Caco-2 (cell line): ENCODE measurements around the gene DSCAML1. TPM values are rescaled to one million over a fixed set of nuclear protein-coding genes. Genes with fewer than 3 reads are reported as not detected.

Experiments used
- BruUV-seq: library from RNA; stranded (reverse); fragments of 400-500 nt; replicated peaks from 2 replicates; lab custom pipeline; 2021; lab: Mats Ljungman, UMichigan
- CTCF ChIA-PET: fragments of 300-600 bp; sonication (Branson Sonifier 250); formaldehyde crosslinking; loops from one replicate; lab custom pipeline; 2022; ENCODE audit warnings: antibody characterized with exemption; lab: Charles Lee
- POLR2A ChIA-PET: fragments of 300-600 bp; sonication (Branson Sonifier 250); formaldehyde crosslinking; loops from one replicate; lab custom pipeline; 2022; ENCODE audit warnings: antibody characterized with exemption; lab: Charles Lee
- DNase-seq, 2 experiments: peaks; one replicate each; pipeline versions ENCODE4 v3.0.0 to v3.0.0-alpha.2; 2020 to 2022
- H3K27me3 ChIP-seq: replicated peaks from 2 replicates; pipeline ENCODE4 v1.6.0; 2011; ENCODE audit warnings: low read length; ENCODE audit not compliant: control insufficient read depth, insufficient read depth
- H3K36me3 ChIP-seq: 2 replicates; pipeline ENCODE4 v1.5.1; 2011; ENCODE audit warnings: low read length; ENCODE audit not compliant: control insufficient read depth, insufficient read depth
- H3K4me1 ChIP-seq: fragments of 250-450 bp; sonication (Bioruptor Pico); 2 replicates; pipeline ENCODE4 v1.5.1; 2020; ENCODE audit warnings: mild to moderate bottlenecking
- H3K4me3 ChIP-seq: 2 replicates; pipeline ENCODE4 v1.5.1; 2011; ENCODE audit warnings: low read depth, mild to moderate bottlenecking, control low read depth, low read length
- H3K9me3 ChIP-seq: fragments of 250-450 bp; sonication (Bioruptor Pico); 2 replicates; pipeline ENCODE4 v1.5.1; 2020; ENCODE audit warnings: mild to moderate bottlenecking, moderate library complexity
- H3K27ac Mint-ChIP-seq: one replicate; pipeline ENCODE4 v1.8.0; 2022; ENCODE audit warnings: mixed read lengths; ENCODE audit not compliant: unreplicated experiment
- H3K27me3 Mint-ChIP-seq: one replicate; pipeline ENCODE4 v1.8.0; 2022; ENCODE audit warnings: mixed read lengths; ENCODE audit not compliant: insufficient read depth, unreplicated experiment
- H3K36me3 Mint-ChIP-seq: one replicate; pipeline ENCODE4 v1.8.0; 2022; ENCODE audit warnings: mild to moderate bottlenecking, mixed read lengths; ENCODE audit not compliant: insufficient read depth, unreplicated experiment
- H3K4me1 Mint-ChIP-seq: one replicate; pipeline ENCODE4 v1.8.0; 2022; ENCODE audit warnings: low read depth, mixed read lengths; ENCODE audit not compliant: unreplicated experiment
- H3K4me3 Mint-ChIP-seq: one replicate; pipeline ENCODE4 v1.8.0; 2022; ENCODE audit warnings: mild to moderate bottlenecking, moderate library complexity, mixed read lengths; ENCODE audit not compliant: unreplicated experiment
- H3K9me3 Mint-ChIP-seq: one replicate; pipeline ENCODE4 v1.8.0; 2022; ENCODE audit warnings: mixed read lengths; ENCODE audit not compliant: unreplicated experiment
- intact Hi-C: fragments of 100-400 bp; cut with micrococcal nuclease; formaldehyde crosslinking; loops from one replicate; pipeline ENCODE4 v1.10.0; 2022; ENCODE audit not compliant: unreplicated experiment
- total RNA-seq: library from RNA; stranded (reverse); gene quantifications from 2 replicates; pipeline ENCODE4 v1.2.3, GENCODE V29; 2022
- TF ChIP-seq, protein P1 (sequence below), 2 experiments: fragments of 200-600 bp in 1 of 2; IDR thresholded peaks; 1 replicate in 1 of 2; 2 replicates in 1 of 2; pipeline versions ENCODE4 v1.5.1 to v1.8.0; 2011 to 2022; ENCODE audit warnings: antibody characterized with exemption in 1 of 2, control low read depth in 1 of 2, inconsistent platforms in 1 of 2, low read depth in 1 of 2, low read length in 1 of 2, mild to moderate bottlenecking in 1 of 2, moderate library complexity in 1 of 2; ENCODE audit not compliant: insufficient read depth in 1 of 2, severe bottlenecking in 1 of 2, unreplicated experiment in 1 of 2

The DSCAML1 gene
- total RNA-seq, 1 experiment from 2014 or later, result not detected

DNA sequence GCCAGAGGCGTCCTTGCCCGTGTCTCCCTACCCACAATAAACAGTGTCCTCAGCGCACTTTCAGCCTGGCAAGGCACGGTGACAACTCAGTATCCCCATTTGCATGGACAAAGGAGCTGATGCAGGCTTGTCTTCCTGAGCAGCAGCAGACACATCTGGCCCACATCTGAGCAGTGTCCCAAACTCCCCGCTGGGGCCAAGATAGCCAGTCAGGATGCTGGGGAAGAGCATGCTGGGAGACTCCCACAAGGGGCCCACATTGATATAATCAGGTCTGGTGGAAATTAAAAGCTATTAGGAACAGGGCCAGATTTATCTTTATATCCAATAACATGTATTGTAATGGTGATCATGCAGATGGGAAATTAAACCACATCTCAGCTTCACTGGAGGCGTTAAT is 24.7 kb downstream of the DSCAML1 start:
- TF ChIP-seq, protein P1, sequence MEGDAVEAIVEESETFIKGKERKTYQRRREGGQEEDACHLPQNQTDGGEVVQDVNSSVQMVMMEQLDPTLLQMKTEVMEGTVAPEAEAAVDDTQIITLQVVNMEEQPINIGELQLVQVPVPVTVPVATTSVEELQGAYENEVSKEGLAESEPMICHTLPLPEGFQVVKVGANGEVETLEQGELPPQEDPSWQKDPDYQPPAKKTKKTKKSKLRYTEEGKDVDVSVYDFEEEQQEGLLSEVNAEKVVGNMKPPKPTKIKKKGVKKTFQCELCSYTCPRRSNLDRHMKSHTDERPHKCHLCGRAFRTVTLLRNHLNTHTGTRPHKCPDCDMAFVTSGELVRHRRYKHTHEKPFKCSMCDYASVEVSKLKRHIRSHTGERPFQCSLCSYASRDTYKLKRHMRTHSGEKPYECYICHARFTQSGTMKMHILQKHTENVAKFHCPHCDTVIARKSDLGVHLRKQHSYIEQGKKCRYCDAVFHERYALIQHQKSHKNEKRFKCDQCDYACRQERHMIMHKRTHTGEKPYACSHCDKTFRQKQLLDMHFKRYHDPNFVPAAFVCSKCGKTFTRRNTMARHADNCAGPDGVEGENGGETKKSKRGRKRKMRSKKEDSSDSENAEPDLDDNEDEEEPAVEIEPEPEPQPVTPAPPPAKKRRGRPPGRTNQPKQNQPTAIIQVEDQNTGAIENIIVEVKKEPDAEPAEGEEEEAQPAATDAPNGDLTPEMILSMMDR (IDR thresholded peaks at IDR 0.05; ENCODE audit: insufficient read depth in 1 of 2, low read depth in 1 of 2, low read length in 1 of 2, severe bottlenecking in 1 of 2, unreplicated experiment in 1 of 2), result no peak
- ChIA-PET CTCF (interaction anchor here (0.8 kb wide), 1 partner anchor 37 kb away, joined by 4 read pairs; no protein-coding TSS in a partner anchor), POLR2A (no interaction called here)
- Mint-ChIP-seq H3K4me1 (no peaks in the 10 kb centered on the region), H3K4me3 (no peak overlapping the region), H3K36me3 (no peaks in the 10 kb centered on the region), H3K27me3 (peaks cover 14% of the 10 kb centered on the region), H3K27ac (no peak overlapping the region), H3K9me3 (no peaks in the 10 kb centered on the region)
- H3K4me3 ChIP-seq, result no peak overlapping the region
- no peaks in the 10 kb centered on the region for H3K9me3 ChIP-seq
- no peaks in the 10 kb centered on the region for H3K27me3 ChIP-seq
- H3K4me1 ChIP-seq, result no peaks in the 10 kb centered on the region
- intact Hi-C loops, result no loop called here
- H3K36me3 ChIP-seq, result no peaks in the 10 kb centered on the region
- no TSS peak for BruUV-seq
- no peak for DNase-seq

DNA sequence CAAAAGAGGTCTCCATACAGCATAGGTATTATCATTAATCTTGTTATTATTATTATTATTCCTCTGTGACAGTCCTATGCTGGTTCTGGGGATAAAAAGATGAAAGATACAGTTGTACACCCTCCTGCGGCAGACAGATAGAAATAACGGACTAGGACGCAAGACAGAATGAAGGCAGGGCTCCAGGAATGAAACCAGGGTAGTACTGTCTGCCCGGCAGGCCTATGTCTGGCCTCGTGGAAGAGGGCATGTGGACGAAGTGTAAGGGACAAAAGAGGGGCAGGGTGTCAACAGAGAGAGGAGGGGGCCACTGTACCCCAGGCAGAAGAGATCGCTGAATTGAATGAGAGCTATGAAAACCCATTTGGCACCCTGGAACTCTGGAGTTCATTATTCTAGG is 25.2 kb downstream of the DSCAML1 start:
- H3K27me3 ChIP-seq, result no peaks in the 10 kb centered on the region
- no peaks in the 10 kb centered on the region for H3K36me3 Mint-ChIP-seq
- H3K4me1 Mint-ChIP-seq, result no peaks in the 10 kb centered on the region
- no peaks in the 10 kb centered on the region for H3K9me3 ChIP-seq
- H3K4me1 ChIP-seq, result no peaks in the 10 kb centered on the region
- DNase-seq, result no peak
- BruUV-seq, result no TSS peak
- H3K27me3 Mint-ChIP-seq, result peaks cover 11% of the 10 kb centered on the region
- no peak overlapping the region for H3K4me3 Mint-ChIP-seq
- ChIA-PET CTCF (no interaction called here), POLR2A (no interaction called here)
- no peaks in the 10 kb centered on the region for H3K9me3 Mint-ChIP-seq
- no peaks in the 10 kb centered on the region for H3K36me3 ChIP-seq
- no peak overlapping the region for H3K27ac Mint-ChIP-seq
- H3K4me3 ChIP-seq, result no peak overlapping the region
- intact Hi-C loops, result no loop called here
- TF ChIP-seq, protein P1 (IDR thresholded peaks at IDR 0.05; ENCODE audit: insufficient read depth in 1 of 2, low read depth in 1 of 2, low read length in 1 of 2, severe bottlenecking in 1 of 2, unreplicated experiment in 1 of 2), result no peak

DNA sequence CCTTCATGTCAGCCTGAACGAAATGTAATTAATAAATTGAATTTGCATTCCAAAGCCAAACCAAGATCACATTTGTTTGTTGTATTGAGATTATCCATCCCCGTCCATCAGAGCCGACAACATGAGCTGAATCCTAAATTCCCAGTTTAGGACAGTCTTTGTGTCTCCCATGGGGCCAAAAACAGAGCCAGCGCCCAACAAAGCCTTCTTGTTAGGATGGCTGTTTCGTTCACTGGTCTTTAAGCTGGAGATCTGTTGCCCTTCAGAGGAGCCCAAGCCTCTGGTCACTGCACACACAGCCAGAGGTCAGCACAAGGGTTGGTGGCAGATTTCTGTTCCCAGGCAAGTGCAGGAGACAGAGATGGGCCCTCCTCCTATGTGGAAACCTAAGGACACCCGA is 25.8 kb downstream of the DSCAML1 start:
- Mint-ChIP-seq H3K36me3 (no peaks in the 10 kb centered on the region), H3K4me3 (no peak overlapping the region), H3K4me1 (no peaks in the 10 kb centered on the region), H3K27ac (no peak overlapping the region), H3K9me3 (no peaks in the 10 kb centered on the region), H3K27me3 (peaks cover 9% of the 10 kb centered on the region)
- POLR2A ChIA-PET, result no interaction called here
- H3K4me1 ChIP-seq, result no peaks in the 10 kb centered on the region
- CTCF ChIA-PET, result no interaction called here
- no TSS peak for BruUV-seq
- intact Hi-C loops, result no loop called here
- TF ChIP-seq, protein P1 (IDR thresholded peaks at IDR 0.05; ENCODE audit: insufficient read depth in 1 of 2, low read depth in 1 of 2, low read length in 1 of 2, severe bottlenecking in 1 of 2, unreplicated experiment in 1 of 2), result no peak
- no peak for DNase-seq
- H3K9me3 ChIP-seq, result no peaks in the 10 kb centered on the region
- no peaks in the 10 kb centered on the region for H3K36me3 ChIP-seq
- no peak overlapping the region for H3K4me3 ChIP-seq
- no peaks in the 10 kb centered on the region for H3K27me3 ChIP-seq
